GM18858 (cell line): ENCODE measurements around the gene DNAJA3.
A peak's percentile ranks its signal among the peaks of the same experiment; 100 is the strongest.

Experiments
- ATAC-seq: cut with Tn5 transposase; IDR thresholded peaks from one replicate; pipeline ENCODE4 v1.9.1; 2021; ENCODE audit not compliant: unreplicated experiment

The DNAJA3 gene

DNA sequence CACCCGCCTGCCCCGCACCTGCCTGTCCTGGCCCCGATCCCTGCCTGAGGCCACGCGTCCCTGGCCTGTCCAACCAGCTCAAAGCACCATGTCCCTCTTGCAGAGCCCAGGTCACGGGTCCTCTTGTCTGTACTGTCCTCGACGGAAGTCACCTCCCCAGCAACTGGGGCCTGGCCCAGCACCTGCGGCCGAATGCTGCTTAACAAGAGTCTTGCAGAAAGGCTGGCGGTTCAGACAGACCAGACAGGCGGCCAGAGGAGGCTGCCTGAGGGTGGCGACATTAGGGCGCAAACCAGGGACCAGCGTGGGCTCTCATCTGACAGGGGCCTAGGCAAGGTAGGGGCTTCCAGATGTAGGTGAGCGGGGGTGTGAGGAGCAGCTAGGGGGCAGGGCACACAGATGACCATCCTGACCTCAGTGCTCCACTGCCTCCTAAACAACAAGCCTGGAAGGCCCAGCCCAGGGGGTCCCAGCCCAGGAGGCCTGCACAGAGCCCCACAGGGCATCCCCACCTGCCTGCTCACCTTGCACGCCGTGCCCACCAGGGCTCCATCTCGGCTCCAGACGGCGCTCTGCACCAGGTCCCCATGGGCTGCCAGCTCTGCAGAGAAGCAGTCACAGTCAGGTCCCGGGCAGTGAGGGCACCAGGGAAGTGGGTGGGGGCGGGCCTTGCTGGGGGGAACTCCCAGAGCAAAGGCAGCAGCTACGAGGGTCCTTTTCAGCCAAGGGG, 20.5 kb upstream of the DNAJA3 start:
- no peak for ATAC-seq

DNA sequence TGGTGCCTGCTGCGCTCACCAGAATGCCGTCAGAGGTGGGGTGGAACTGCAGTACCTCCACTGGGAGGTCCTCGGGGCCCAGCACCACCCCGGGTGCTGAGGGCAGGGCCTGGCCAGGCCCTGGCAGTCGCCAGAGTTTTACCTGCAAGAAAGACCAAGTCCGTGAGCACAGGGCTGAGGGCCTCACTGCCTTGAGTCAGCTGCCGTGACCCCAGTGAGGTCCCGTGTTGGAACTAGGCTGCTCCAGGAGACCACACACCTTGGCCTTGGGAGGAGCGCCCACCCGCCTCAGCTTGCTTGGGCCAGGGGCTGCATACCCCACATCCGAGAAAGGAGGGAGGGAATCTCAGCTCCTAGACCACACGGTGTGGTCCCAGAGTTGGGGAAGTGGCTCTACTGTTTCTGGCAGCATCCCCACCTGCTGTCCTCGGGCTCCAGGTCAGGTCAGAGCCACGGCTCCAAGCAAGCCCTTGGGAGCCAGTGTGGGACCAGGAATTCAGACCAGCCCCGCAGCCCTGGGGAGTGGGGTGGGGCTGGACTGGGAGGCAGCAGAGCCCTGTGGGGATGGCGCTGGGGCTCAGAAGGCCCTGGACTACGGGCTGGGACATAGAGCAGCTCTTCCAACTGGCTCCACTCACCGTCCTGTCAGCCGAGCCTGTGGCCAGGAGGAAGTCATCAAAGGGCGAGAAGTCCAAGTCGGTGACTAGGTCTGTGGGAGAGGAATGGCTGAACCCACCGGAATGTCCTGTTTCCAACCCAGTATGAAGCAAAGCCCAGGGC, 17.9 kb upstream of the DNAJA3 start:
- ATAC-seq: no peak

DNA sequence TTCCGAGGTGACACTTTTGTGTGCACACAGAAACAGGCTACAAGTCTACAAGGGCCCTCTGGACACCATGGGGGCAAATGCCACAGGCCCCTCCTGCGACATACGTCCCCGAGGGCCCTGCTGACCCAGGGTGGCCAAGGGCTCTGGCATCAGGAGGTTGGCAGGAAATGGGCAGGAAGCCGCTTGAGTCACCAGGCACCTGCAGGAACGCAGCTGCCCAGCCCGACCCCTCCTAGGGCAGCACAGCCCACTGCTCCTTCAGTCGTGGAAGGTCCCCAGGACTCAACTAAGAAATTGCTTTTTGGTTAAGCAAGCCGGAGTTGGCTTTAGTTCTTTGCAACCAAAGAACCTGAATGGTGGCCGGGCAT, 17.4 kb upstream of the DNAJA3 start:
- no peak for ATAC-seq

DNA sequence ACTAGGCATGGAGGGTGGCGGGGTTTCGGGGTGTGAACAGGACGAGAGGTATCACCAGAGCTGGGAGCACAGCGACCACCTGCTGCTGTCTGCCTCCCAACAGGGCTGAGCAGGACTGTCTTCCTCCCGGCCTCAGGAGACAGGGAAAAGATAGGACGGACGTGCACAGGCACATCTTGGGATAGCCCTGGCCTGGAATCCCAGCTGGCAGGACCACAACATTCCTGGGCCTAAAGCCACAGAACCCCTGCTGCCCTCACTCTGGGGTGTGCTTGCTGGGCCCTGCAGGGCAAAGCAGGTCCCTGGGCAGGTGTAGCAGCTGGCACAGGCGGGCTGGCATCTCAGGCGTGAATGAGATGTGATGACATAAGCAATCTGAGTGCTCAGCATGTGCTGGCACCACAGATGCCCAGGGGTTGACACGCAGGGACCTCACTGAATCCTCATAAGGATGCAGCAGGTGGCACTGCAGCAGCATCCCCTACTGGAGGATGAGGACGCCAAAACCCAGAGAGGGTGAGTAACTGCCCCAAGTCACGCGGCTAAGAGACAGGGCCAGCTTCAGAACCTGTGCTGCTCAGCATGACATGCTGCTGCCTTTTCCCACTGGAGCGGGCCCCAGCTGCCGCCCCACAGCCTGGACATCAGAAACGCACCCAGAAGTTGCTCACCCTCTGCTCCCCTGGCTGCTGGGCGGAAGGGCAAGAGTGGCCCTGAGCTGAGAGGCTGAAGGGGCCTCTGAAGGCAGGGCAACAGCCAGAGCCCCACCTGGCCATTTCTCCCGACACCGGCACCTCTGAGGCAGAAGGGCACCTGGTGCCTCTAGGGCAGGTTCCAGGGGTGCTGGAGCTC, 16.4 kb upstream of the DNAJA3 start:
- ATAC-seq: no peak

DNA sequence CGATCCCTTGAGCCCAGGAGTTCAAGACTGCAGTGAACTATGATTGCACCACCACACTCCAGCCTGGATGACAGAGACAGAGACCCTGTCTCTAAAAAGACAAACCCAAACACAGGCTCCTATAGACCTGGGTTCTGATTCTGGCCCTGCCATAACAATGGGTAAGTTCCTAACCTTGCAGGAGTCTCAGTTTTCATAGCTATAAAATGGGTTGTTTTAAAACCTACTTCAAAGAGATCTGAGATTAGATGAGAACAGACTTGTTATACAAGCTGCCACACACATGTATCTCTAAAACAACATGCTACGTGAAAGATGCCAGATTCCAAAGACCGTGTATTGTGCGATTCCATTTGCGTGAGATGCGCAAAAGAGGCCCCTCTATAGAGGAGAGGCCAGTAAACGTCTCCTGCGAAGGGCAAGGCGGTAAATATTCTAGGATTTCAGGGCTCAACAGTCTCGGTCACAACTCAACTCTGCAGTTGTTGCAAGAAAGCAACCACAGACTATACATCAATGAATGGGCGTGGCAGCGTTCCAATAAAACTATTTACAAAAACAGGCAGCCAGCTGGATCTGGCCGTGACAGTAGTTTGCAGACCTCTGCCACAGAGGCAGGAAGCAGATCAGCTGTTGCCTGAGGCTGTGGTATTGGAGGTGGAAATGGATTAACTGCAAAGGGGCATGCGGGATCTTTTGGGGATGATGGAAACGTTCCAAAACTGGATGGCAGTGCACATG, 15.2 kb upstream of the DNAJA3 start:
- ATAC-seq: no peak

DNA sequence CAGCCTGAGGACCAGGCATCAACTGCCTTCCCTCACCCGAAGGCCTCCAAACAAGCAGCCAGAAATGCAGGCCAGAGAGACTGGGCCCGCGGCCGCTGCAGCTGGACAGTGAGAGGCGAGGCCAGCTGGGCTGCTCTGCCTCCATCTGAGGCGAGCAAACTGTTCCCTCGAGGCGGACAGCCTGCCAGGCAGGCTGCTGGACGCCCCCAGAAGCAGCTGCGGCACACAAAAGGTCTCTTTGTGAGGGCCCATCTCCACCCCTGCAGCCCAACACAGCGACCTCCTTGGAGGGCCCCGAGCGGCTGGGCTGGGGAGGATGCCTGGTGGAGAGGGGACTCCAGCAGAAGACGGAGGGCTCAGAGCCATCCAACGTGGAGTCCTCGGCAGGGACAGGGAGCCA, 14.0 kb upstream of the DNAJA3 start:
- no peak for ATAC-seq

DNA sequence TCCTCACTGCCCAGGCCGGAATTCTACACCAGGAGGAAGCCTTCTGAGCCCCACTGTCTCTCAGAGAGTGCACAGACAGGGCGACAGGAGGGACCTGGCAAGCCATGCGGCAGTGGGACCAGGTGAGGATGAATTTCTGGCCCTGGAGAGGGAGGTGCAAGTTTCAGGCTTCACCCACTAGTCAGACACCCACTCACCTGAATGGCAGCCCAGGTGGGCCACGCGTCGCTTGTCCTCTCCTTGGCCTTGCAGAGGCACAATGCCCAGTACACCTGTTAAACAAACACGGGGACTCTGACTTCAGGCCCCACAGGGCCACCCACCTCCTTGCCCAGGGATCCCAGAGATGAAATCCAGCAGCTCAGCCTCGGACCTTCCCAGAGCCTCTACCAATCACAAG, 13.5 kb upstream of the DNAJA3 start:
- no peak for ATAC-seq

DNA sequence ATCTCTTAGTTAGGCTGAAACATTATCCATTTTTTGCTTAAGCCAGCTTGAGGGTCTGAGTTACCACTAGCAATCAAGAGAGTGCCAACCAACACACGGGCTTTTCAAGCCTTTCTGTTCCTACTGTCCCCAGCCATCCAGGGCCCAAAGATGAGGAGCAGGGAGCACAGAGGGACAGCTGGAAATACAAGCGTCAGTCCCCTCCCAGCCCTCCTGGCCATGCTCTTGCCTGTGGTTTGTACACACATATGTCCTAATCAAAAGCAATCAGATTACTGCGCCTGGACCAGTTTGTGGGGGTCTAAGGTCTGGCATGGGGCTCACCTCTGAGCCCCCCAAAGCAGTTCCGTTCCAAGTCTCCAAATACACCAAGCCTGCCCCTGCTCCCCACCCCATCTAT, 12.8 kb upstream of the DNAJA3 start:
- no peak for ATAC-seq

DNA sequence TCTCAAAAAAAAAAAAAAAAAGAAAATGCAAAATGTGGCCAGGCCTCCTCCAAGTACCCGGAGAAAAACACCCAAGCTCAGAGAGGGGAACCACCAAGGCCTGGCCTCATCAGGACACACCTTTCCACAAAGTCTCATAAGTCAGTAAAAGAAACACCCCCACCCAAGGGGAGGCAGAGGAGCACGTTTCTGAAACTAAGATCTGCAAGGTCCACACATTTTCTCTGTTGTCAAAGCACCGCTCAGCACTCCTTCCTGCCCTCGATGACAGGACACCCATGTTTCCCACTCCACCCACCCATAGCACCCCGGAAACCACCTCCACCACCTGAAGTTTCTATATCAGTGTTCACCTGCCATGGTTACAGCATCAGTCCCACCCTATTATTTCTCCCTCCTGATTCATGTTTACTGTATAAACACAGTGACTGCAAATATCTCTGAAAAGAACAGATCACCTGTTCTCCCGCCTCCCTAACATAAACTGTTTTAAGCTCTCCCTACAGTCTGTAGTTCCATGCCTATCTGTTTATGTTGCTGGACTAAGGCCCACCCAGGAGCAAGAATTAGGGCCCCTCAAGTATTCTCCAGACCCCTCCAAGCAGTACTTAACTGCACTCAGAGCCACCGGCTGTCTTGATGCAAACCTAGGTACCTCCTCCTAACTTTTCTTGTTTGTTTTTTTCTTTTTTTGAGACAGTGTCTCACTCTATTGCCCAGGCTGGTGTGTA, 11.3 kb upstream of the DNAJA3 start:
- ATAC-seq: peak; percentile 63

DNA sequence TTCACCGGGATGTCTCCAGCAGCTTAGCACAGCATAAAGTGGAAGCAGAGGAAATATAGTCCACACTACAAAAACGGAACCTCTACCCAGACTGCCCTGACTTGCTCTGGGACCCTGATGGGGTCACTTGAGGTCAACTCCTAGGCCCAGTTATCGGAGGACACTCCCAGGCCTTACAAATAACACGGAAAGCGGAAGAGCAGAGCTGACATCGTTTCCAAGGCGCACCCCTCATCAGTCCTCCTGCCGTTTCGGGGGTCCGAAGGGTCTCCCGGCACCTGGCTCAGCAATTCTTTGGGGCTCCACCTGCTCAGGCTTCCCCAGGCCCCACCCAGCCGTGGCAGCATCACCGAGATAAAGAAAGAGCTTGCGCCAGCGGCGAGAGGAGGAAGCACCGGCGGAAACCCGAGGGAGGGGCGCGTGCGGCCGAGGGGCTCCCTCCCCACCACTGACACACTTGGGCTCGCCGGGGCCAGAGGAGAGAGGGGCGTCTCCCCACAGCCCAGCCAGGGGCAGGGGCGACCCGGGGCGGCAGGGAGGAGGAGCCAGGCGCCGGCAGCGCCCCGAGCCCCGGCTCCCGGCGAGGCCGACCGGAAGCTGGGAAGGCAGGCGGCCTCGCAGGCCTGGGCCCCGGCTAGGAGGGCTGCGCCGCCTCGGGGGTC, 10.0 kb upstream of the DNAJA3 start:
- ATAC-seq: peak; percentile 1

DNA sequence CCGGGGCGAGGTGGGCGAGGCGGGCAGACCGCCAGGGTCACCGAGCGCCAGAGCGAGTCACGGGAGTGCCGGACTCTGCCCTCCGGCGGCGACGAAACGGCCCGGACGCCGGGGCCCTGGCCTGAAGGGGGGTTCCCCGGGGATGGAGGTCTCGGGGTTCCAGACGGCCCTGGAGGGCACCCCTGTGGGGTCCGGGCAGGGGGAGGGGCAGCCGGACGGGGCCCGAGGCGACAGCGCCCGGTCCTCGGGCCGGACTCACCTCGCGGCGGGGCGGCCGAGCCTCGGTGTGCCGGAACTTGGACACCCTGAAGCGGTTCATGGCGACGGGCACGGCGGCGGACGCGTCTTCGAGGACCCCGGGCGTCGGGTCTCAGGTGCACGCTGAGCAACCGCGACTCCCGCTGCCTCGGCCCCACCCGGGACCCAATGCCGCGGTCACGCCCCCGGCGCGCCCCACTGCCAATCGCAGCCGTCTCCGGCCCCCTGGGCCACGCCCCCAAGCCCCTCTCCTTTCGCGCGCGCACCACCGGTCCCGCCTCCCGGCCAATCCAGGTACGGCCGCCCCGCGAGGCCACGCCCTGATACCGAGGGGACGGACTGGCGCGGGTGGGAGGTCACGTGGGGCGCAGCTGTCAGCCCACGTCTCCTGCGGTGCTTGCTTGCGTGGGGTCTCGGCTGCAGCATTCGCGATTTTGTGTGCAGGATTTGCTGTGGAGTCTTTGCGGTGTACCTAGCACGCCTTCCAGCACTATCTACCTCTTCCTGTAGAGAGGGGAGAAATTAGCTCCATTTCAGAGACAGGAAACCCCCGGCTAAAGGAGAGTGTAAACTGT, 9.3 kb upstream of the DNAJA3 start, which contains the start of gene CORO7:
CORO7 (minus strand) TSS at position 397 of the 833 bp plus-strand sequence; CDS start at position 319, 78 bp downstream.
- ATAC-seq: peak; percentile 36

DNA sequence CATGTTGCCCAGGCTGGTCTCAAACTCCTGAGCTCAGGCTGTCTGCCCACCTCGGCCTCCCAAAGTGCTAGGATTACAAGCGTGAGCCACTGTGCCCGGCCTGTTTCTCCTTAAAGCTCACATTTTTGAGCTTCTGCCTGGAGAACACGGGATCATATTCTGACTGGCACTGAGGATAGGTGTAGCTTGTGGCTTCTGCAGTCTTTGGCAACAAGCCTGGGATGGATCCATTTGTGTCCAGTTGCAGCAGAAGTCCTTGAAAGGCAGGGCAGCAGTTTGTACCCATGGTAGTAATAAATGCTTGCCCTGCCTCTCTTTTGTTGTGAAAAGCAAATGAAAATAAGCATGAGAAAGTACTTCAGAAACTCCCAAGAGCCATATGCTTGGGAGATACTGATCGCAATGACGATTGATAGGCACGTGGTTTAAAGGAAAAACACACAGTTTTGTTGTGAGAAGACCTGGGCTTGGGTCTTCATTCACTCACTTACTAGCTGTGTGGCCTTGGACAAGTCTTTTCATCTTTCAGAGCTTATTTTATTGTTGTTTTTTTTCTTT, 6.2 kb upstream of the DNAJA3 start:
- no peak for ATAC-seq

DNA sequence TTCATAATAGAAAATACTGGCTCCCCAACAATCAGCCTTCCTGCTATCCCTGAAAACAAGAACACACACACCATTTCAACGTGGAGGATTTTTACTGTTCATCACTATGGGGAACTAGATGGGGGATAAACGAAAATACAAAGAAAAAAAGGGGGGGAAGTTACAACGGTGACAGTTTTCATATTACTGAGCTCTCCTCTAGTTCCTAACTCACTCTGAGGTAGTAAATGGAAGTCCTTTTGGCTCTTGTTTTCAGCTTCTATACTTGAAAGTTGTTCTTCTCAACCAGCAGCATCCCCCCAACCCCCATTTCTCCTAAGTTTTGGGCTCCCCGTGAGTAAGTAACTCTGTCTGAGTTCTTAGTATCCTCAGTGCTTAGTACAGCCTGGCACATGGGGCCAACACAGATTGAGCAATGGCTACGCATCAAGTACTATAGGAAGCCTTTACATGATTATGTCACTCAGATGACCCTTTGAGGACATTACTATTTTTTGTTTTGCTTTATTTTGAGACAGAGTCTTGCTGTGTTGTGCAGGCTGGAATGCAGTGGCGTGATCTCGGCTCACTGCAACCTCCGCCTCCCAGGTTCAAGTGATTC, 5.1 kb upstream of the DNAJA3 start:
- no peak for ATAC-seq

DNA sequence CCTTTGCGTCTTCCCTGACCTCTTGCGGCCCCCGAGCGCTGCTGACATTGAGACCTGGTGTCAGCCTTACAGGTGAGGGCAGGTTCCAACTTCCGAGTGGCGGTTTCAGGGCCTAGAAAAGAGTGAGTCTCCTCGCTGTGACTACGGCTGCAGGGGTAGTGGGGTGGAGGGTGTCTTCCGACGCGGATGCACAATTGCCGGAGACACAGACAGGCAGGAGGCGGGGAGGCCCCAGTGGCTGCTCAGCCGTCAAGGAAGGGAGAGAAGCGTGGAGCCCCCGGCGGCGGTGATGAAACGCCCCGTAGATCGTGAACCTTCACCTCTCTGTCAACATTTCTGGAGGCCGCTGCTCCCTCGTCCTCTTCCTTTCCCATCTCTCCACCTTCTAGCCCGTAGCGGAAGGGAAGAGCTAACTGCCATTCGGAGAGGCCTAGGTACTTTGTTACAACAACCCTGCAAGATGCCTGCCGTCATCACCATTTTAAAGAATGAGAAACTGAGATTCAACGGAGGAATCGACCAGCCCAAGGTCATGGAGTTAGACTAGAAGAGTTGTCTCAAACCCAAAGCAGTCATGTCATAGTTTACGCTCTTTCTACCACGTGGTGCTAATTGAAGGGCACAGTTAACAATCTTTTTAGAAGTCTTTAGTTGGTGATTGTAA, 485 bp downstream of the DNAJA3 start:
- ATAC-seq: no peak

DNA sequence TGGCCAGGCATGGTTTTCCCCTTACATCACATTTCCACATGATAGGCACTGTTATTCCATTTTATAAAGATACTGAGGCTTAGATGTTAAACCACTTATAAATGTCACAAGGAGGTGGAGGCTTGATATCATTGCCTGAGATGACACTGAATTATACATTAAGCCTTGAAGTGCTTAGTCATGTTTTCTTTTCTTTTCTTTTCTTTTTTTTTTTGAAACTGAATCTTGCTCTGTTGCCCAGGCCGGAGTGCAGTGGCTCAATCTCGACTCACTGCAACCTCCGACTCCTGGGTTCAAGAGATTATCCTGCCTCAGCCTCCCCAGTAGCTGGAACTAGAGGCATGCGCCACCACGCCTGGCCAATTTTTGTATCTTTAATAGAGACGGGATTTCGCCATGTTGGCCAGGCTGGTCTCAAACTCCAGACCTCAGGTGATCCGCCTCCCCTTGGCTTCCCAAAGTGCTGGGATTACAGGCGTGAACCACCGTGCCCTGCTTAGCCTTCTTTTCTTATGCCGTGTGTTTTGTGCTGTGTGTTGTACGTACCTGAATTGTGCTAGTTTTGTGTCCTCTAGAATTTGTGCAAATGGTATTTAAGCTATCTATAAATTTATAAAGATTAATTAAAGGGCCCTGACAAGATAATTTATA, 1.2 kb downstream of the DNAJA3 start:
- ATAC-seq: no peak

DNA sequence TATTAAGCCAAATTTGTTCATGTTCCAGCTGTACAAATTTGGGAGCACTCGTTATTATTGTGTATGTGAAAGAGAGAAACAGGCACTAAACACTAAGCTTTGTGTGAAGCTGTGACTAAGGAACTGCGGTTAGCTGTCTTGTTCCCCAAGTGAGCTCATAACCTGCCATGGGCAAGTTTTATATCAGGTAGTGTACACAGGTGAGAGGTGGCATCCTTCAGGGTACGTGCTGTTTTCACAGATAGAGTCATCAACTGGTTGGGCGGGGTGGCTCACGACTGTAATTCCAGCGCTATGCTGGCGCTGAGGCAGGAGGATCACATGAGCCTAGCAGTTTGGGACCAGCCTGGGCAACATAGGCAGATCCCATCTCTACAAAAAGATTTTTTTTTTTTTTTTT, 2.8 kb downstream of the DNAJA3 start:
- no peak for ATAC-seq

DNA sequence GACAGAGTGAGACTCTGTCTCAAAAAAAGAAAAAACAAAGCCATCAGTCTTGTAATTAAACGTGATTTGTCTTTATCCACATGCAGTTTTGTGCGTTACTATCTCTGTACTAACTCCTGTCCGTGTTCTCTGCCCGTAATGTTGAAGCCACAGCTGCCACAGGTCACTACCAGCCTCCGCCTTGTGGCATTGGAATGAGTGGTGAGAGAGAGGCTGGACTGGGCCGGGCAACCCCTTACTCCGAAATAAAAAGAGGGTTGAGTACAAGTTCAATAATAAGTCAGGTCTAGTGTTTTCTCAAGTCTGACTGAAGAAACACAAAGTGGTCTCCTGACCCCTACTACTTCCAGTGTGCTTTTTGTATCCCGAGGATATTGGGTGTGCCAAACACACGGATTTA, 5.4 kb downstream of the DNAJA3 start:
- no peak for ATAC-seq
